ENCODE data around the gene TOM1L2.

DNA sequence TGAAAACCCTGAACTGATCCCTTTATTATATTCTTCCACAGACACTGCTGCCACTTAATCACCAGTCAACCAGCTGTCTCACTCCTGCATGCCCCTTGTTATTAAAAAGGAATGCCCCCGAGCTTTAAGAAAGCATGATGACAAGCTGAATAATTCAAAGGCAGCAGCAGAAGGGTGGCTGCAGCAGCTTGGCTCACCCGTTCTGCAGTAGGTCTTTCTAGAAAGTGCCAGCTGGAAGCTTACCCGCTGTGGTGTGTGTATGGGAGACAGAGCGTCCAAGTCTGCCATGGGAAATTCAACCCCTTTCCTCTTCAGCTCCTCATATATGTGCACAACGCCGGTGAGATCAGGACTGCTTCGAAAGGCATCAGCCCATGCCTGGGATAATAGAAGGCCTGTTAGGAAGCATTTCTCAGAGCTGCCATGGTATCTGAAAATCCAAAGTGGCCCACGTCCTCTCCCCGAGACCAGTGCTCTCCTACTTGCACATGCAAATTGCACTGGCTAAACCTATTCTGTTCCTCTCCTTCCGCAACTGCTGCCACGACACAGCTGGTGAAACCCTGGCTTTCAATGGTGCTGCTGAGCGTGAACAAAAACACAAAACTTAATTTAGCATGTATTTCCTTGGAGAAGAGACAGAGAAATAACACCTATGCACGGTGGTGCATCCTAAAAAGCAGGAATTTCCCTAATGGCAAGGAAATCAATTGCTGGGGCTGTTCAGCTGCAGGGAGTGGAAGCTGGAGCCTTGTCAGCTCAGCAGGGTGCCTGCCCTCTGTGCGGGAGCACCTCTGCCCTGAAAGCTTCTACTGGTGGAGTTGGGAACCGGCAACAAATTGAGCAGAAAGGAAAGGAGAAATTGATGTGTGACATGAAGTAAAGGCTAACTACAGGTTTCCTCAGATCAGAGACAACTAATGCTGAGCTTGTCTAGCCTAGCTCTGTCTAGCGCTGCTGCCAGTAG lies 87.5 kb downstream of the TOM1L2 start:
- TF ChIP-seq, protein P1, sequence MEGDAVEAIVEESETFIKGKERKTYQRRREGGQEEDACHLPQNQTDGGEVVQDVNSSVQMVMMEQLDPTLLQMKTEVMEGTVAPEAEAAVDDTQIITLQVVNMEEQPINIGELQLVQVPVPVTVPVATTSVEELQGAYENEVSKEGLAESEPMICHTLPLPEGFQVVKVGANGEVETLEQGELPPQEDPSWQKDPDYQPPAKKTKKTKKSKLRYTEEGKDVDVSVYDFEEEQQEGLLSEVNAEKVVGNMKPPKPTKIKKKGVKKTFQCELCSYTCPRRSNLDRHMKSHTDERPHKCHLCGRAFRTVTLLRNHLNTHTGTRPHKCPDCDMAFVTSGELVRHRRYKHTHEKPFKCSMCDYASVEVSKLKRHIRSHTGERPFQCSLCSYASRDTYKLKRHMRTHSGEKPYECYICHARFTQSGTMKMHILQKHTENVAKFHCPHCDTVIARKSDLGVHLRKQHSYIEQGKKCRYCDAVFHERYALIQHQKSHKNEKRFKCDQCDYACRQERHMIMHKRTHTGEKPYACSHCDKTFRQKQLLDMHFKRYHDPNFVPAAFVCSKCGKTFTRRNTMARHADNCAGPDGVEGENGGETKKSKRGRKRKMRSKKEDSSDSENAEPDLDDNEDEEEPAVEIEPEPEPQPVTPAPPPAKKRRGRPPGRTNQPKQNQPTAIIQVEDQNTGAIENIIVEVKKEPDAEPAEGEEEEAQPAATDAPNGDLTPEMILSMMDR (IDR thresholded peaks at IDR 0.05; ENCODE audit: insufficient read depth, low read length) = no peak
- TF ChIP-seq GABPA (IDR thresholded peaks at IDR 0.05; ENCODE audit: low read depth) (no peak), POLR2AphosphoS5 (IDR thresholded peaks at IDR 0.05; ENCODE audit: low read depth) (no peak)
- TF ChIP-seq, protein P2, sequence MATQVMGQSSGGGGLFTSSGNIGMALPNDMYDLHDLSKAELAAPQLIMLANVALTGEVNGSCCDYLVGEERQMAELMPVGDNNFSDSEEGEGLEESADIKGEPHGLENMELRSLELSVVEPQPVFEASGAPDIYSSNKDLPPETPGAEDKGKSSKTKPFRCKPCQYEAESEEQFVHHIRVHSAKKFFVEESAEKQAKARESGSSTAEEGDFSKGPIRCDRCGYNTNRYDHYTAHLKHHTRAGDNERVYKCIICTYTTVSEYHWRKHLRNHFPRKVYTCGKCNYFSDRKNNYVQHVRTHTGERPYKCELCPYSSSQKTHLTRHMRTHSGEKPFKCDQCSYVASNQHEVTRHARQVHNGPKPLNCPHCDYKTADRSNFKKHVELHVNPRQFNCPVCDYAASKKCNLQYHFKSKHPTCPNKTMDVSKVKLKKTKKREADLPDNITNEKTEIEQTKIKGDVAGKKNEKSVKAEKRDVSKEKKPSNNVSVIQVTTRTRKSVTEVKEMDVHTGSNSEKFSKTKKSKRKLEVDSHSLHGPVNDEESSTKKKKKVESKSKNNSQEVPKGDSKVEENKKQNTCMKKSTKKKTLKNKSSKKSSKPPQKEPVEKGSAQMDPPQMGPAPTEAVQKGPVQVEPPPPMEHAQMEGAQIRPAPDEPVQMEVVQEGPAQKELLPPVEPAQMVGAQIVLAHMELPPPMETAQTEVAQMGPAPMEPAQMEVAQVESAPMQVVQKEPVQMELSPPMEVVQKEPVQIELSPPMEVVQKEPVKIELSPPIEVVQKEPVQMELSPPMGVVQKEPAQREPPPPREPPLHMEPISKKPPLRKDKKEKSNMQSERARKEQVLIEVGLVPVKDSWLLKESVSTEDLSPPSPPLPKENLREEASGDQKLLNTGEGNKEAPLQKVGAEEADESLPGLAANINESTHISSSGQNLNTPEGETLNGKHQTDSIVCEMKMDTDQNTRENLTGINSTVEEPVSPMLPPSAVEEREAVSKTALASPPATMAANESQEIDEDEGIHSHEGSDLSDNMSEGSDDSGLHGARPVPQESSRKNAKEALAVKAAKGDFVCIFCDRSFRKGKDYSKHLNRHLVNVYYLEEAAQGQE (IDR thresholded peaks at IDR 0.05; ENCODE audit: insufficient replicate concordance, low read depth) = no peak
